ENCODE results near the gene KRT83. TPM values are rescaled to one million over a fixed set of nuclear protein-coding genes. Genes with fewer than 3 reads are reported as not detected.

The KRT83 gene
- total RNA-seq, 4 donors from 2014 or later = not detected

- Histone ChIP-seq H3K36me3 (no peaks in the 10 kb centered on the region), H3K27ac (no peak overlapping the region), H3K4me1 (no peaks in the 10 kb centered on the region), H3K9me3 (no peaks in the 10 kb centered on the region), H3K4me3 (no peak overlapping the region), H3K27me3 (peaks cover 0 to 17% of the 10 kb centered on the region in 2 donors)
- TF ChIP-seq POLR2A (IDR thresholded peaks at IDR 0.05) = no peak
- no peak for TF ChIP-seq CTCF (IDR thresholded peaks at IDR 0.05)
- no peak for TF ChIP-seq EP300 (IDR thresholded peaks at IDR 0.05)
- 68 to 74% methylated on average over 13 of the region's 13 CpGs for WGBS, 2 donors
- DNase-seq (ENCODE audit: low spot score in 2 of 2) = no peak
Observed at GRCh38 chr12:52314511-52314910, 6.7 kb downstream of the KRT83 start.

GRCh38 chr12:52313926-52314325 is 7.3 kb downstream of the KRT83 start:
- H3K9me3 ChIP-seq = no peaks in the 10 kb centered on the region
- H3K36me3 ChIP-seq = no peaks in the 10 kb centered on the region
- no peak overlapping the region for H3K4me3 ChIP-seq
- WGBS, 2 donors = 80 to 88% methylated on average over 9 of the region's 9 CpGs
- DNase-seq (ENCODE audit: low spot score in 2 of 2) = no peak
- peaks cover 0 to 18% of the 10 kb centered on the region in 2 donors for H3K27me3 ChIP-seq
- TF ChIP-seq POLR2A (IDR thresholded peaks at IDR 0.05) = no peak
- TF ChIP-seq EP300 (IDR thresholded peaks at IDR 0.05) = no peak
- no peak for TF ChIP-seq CTCF (IDR thresholded peaks at IDR 0.05)
- no peak overlapping the region for H3K27ac ChIP-seq
- peaks cover 0 to under 1% (median under 1%) of the 10 kb centered on the region in 4 donors for H3K4me1 ChIP-seq

- peaks cover 0 to 5% (median 3%) of the 10 kb centered on the region in 4 donors for H3K4me1 ChIP-seq
- H3K27me3 ChIP-seq = peaks cover 0 to 23% of the 10 kb centered on the region in 2 donors
- no peak overlapping the region for H3K4me3 ChIP-seq
- TF ChIP-seq POLR2A (IDR thresholded peaks at IDR 0.05) (no peak), CTCF (IDR thresholded peaks at IDR 0.05) (no peak), EP300 (IDR thresholded peaks at IDR 0.05) (no peak)
- H3K36me3 ChIP-seq = no peaks in the 10 kb centered on the region
- 74 to 77% methylated on average over 3 of the region's 3 CpGs for WGBS, 2 donors
- H3K9me3 ChIP-seq = no peaks in the 10 kb centered on the region
- H3K27ac ChIP-seq = no peak overlapping the region
- DNase-seq (ENCODE audit: low spot score in 2 of 2) = no peak
Observed at GRCh38 chr12:52313461-52313860, 7.7 kb downstream of the KRT83 start.

- no peak for DNase-seq (ENCODE audit: low spot score in 2 of 2)
- Histone ChIP-seq H3K27ac (no peak overlapping the region), H3K9me3 (no peaks in the 10 kb centered on the region), H3K27me3 (peaks cover 0 to 33% of the 10 kb centered on the region in 2 donors), H3K4me3 (no peak overlapping the region), H3K36me3 (no peaks in the 10 kb centered on the region), H3K4me1 (peaks cover 0 to 12% (median 7%) of the 10 kb centered on the region in 4 donors)
- 63 to 70% methylated on average over 4 of the region's 4 CpGs for WGBS, 2 donors
- TF ChIP-seq POLR2A (IDR thresholded peaks at IDR 0.05) = no peak
- TF ChIP-seq EP300 (IDR thresholded peaks at IDR 0.05) = no peak
- no peak for TF ChIP-seq CTCF (IDR thresholded peaks at IDR 0.05)
Observed at GRCh38 chr12:52312086-52312485, 9.1 kb downstream of the KRT83 start.

GRCh38 chr12:52311285-52311648 is 9.9 kb downstream of the KRT83 start:
- TF ChIP-seq CTCF (IDR thresholded peaks at IDR 0.05) (no peak), EP300 (IDR thresholded peaks at IDR 0.05) (no peak), POLR2A (IDR thresholded peaks at IDR 0.05) (no peak)
- Histone ChIP-seq H3K36me3 (no peaks in the 10 kb centered on the region), H3K9me3 (no peaks in the 10 kb centered on the region), H3K4me1 (peaks cover 0 to 12% (median 7%) of the 10 kb centered on the region in 4 donors), H3K27me3 (peaks cover 0 to 39% of the 10 kb centered on the region in 2 donors), H3K4me3 (no peak overlapping the region), H3K27ac (no peak overlapping the region)
- no peak for DNase-seq (ENCODE audit: low spot score in 2 of 2)
- 79 to 81% methylated on average over 3 of the region's 3 CpGs for WGBS, 2 donors

Measured in tibial nerve (tissue), 4 donors.